NCI-H2081 (cell line): ENCODE data around the gene SPINT1.

ENCODE experiments used
- DNase-seq, 2 experiments: peaks; one replicate each; lab custom pipeline; 2025; lab: John Stamatoyannopoulos, UW

The SPINT1 gene

DNA sequence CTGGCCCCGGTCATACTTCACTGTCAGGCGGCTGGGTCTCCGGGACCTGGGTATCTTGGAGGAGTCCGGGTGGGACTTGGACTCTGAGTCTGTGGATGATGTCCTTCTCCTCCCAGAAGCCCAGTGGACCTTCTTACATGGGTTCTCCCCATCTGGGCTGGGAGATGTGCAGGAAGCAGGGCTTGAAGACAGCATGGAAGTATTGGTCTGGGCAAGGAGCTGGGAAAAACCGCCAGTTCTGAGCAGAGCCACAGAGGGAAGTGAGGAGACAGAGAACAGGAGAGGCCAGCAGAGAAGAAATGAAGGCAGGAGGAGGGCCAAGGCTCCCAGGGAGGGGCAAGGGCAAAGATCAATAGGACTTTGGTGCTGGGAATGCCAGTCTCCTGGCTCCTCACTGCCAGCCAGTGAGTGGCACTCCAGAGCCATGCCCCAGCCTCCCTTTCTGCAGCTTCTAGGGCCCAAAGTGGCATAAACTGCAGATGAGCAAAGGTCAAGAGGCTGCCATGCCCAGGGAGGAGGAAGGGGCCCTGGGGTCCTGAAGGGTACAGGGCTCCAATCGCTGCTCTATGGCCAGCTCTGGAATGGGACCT lies 15.3 kb upstream of the SPINT1 start, which contains the start of gene PPP1R14D:
Gene PPP1R14D (minus strand): TSS at position 262 of the 590 bp plus-strand sequence. CDS start 67 bp downstream, at position 195.
- no peak for DNase-seq

DNA sequence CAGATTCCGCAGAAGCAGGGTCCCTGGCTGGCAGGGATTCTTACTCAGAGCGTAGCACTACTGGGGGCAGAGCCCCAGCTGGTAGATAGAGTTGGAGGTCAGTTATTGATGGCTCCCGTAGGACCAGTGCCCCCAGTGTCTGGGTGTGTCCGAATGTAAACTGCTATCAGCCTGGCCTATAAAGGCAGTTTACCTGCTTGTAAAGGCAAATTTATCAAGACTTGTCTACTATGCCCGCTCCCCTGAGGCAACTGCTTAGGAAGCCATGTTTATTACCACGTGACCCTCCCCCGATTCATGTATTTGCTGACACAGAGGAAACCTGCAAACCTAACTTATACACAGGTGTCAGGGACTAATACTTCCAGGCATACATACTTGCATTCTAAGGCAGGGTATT lies 14.7 kb upstream of the SPINT1 start:
- DNase-seq, result no peak

GRCh38 chr15:40830884-40831283 lies 13.0 kb upstream of the SPINT1 start:
- peak; percentile 85 to 92 for DNase-seq

DNA sequence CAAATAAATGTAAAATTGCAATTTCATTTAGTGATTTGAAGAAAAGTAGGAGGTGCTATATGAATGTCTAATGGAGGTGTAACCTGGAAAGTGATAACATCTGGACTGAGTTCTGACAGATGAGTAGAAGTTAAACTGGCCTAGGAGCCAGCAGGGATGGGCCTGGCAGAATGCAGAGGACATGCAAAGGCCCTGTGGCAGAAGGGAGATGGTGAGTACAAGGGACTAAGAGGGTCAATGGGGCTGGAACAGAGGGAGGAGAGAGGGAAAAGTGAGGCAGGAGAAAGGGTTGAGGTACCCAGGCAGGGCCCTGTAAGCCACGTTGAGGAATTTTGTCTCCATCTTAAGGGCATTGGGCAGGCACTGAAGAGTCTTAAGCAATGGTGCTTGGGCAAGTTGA lies 12.0 kb upstream of the SPINT1 start:
- DNase-seq, result no peak

- DNase-seq, result no peak
Observed at GRCh38 chr15:40832903-40833302, 10.9 kb upstream of the SPINT1 start.

DNA sequence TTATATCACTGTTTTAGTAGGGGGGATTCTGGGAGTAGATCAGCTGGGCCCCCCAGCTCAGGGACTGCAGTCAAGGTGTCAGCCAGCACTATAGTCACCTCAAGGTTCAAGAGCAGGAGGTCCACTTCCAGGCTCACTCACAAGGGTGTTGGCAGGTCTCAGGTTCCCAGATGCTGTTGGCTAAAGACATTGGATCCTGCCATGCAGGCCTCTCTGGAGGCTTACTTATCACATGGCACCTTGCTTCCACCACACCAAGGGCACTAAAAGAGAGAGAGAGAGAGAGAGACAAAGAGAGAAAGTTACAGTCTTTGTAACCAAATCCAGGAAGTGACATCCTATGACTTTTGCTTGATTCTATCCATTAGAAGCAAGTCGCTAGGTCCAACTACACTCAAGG lies 7.8 kb upstream of the SPINT1 start:
- DNase-seq, result no peak

- DNase-seq, result no peak
Observed at GRCh38 chr15:40838756-40839155, 5.1 kb upstream of the SPINT1 start.

DNA sequence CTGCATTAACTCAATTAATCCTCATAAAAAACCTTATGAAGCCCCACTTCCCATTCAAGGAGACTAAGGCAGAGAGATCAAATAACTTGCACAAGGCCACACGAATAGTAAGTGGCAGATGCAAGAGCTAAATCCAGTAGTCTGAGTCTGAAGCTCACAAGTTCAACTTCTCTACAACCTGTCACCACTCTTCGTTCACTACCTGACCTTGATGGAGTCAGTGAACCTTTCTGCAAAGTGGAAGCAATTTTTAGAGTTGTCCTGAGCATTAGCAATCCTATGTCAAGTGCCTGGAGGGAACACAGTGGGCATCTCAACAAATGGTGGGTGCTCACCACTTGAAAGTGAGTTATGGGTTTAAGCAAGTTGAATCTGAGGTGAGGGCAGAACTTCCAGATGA lies 2.1 kb upstream of the SPINT1 start:
- no peak for DNase-seq

- DNase-seq, result no peak
Observed at GRCh38 chr15:40843261-40843884, 475 bp upstream of the SPINT1 start.

DNA sequence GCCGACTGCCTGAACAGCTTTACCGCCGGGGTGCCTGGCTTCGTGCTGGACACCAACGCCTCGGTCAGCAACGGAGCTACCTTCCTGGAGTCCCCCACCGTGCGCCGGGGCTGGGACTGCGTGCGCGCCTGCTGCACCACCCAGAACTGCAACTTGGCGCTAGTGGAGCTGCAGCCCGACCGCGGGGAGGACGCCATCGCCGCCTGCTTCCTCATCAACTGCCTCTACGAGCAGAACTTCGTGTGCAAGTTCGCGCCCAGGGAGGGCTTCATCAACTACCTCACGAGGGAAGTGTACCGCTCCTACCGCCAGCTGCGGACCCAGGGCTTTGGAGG lies 815 bp downstream of the SPINT1 start:
- peak in 1 of 2 experiments; percentile 44 for DNase-seq

DNA sequence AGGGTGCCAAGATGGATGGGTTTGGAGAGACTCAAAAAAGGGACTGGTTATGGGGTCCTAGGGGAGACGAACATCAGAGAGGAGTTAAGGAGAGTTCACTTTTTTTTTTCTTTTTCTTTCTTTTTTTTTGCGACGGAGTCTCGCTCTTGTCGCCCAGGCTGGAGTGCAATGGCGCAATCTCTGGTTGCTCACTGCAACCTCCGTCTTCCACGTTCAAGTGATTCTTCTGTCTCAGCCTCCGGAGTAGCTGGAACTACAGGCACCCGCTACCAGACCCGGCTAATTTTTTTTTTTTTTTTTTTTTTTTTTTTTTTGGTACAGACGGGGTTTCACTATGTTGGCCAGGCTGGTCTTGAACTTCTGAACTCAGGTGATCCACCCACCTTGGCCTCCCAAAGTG lies 1.2 kb downstream of the SPINT1 start:
- DNase-seq, result no peak

DNA sequence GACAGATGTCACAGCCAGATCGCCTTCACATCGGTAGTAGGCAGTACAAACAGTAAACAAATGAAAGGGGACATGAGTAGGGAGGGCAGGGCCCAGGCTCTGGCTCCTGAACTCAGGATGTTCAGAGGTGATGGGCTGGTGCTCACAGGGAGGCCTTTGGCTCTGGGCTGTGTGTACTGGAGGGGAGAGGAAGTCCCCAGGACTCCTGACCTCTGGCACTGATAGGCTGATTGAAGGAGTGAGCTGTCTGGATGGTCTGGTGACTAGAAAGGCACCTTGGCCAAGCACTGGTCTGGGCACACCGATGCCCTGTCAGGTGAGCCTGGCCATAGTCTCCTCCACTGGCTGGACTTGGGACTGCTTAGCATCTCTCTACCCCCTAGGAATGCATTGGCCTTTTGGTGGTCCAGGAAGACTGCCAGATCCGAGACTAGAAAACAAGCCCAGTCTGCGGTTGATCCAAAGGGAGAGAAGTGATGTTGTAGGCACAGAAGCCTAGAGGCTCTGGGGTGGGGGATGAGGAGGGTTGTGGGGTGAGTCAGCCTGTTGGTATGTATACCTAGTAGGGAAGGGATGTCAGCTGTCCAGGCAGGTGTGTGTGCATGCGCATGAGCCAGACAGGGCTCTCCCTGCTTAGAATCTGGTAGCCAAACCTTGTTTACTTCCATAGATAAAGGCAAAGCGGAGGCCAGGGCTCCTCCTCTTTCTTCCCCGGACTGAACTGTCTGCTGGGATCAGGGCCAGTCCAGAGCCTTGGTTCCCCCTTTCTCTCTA lies 1.9 kb downstream of the SPINT1 start:
- DNase-seq, result peak; percentile 50 to 63

GRCh38 chr15:40846841-40847222 lies 3.0 kb downstream of the SPINT1 start:
- no peak for DNase-seq

DNA sequence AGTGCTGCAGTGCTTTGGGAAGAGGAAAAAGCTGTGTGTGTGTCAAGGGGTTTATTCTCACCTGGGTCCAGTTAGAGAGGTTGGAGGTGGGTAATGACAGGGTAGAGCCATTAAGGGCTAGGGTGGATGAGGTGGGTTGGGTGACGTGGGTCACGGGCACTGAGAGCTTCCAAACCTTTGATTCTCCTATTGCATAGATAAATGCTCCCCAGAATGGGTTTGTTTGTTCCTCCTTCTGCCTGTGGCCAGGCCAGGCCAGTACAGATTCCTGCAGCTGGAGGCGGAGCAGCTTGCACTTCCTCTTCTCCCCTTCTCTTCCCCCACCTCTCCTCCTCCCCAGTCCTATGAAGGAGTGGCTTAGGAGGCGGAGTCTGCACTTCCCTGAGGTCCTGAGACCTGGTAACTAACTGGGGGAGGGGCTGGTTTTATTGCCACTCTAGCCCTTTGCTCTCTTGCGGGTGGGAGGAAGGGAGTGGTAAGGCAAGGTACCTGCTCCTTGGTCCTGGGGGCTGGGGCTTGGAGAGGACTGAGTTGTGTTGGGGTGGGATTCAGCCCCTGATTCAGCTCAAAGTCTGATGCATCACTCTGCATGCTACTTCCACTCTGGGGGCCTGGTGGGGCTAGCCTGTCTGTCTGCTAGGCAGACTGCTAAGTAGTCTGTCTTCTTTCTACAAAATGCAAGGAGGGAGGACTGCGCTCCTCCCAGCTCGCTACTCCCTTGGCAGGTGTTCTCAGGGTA lies 3.5 kb downstream of the SPINT1 start:
- DNase-seq, result peak; percentile 51 to 64

DNA sequence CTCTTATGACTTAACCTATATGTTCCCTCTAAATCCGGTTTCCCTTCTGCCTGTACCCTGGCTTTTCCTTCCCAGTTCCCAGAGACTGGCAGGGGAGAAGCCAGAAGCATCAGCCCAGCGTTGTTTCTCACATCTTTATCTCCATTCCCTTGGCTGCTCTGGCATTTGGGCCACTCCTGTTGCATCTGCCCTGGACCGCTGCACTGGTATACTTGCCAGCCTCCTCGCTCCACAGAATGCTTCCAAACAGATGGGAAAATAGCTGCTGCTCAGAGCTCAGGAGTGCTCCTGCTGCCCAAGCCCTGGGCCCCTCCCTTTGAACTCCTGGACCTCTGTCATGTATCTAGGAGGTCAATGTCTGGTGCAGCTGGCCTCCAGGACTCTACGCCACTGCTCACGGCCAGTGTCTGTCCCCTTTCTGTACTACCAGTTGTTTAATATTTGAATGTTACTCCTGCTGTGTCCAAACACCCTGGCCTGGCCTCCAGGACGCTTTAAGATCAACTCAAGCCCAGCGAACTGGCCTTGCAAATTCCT lies 6.8 kb downstream of the SPINT1 start:
- no peak for DNase-seq

DNA sequence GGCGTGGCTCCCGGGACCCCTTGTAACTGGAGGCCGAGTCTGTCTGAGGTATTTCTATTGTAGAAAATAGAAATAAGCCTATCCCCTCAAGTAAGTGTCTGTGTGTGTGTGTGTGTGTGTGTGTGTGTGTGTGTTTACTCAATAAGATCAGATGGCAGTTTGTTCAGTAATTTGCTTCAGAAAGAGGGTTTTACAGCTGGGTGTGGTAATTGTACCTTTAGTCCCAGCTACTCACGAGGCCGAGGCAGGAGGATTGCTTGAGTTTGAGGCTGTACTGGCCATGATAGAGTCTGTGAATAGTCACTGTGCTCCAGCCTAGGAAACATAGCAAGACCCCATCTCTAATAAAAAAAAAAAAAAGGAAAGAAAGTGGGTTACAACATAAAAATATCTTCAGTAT lies 8.7 kb downstream of the SPINT1 start:
- DNase-seq, result no peak

DNA sequence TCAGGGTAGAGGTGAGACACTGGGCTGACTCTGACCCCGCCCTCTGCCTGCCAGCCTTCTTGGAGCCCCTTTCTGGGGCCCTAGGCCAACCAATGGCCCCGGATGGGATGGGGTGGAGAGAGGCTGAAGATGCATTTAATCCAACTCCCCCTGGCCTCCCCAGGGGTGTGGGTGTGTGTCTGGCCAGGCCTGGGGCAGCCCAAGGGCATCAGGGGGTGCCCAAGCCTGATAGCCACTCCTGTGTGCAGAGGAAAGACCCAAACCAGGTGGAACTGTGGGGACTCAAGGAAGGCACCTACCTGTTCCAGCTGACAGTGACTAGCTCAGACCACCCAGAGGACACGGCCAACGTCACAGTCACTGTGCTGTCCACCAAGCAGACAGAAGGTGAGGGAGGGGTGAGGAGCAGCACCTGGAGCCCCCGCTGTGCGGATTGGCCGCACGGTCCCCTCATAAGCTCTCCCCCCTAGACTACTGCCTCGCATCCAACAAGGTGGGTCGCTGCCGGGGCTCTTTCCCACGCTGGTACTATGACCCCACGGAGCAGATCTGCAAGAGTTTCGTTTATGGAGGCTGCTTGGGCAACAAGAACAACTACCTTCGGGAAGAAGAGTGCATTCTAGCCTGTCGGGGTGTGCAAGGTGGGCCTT lies 9.5 kb downstream of the SPINT1 start:
- DNase-seq, result no peak

DNA sequence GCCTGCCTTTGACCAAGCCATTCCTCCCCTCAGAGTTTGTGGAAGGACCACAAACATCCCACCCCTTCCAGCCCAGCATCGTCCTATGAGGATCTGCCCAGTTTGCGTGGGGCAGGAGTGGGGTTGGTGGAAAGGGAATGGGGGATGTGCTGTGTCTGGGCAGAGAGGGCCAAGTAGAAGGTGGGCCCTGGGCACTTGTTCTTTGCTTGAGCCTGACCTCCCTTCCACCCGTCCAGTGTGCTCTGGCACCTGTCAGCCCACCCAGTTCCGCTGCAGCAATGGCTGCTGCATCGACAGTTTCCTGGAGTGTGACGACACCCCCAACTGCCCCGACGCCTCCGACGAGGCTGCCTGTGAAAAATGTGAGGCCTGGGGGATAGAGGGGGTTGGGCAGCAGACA lies 10.3 kb downstream of the SPINT1 start:
- DNase-seq, result no peak

- no peak for DNase-seq
Observed at GRCh38 chr15:40855706-40856234, 11.9 kb downstream of the SPINT1 start.

DNA sequence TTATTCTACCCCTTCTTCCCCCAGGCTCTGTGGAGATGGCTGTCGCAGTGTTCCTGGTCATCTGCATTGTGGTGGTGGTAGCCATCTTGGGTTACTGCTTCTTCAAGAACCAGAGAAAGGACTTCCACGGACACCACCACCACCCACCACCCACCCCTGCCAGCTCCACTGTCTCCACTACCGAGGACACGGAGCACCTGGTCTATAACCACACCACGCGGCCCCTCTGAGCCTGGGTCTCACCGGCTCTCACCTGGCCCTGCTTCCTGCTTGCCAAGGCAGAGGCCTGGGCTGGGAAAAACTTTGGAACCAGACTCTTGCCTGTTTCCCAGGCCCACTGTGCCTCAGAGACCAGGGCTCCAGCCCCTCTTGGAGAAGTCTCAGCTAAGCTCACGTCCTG lies 12.9 kb downstream of the SPINT1 start:
- no peak for DNase-seq

GRCh38 chr15:40857601-40858341 lies 13.9 kb downstream of the SPINT1 start:
- DNase-seq, result peak; percentile 69 to 72
